ENCODE measurements around the gene TTC22. TPM values are rescaled to one million over a fixed set of nuclear protein-coding genes. Genes with fewer than 3 reads are reported as not detected.

TTC22 gene
- total and polyA plus RNA-seq, 2 experiments from 2014 or later: 8.1 to 9.0 TPM

DNA sequence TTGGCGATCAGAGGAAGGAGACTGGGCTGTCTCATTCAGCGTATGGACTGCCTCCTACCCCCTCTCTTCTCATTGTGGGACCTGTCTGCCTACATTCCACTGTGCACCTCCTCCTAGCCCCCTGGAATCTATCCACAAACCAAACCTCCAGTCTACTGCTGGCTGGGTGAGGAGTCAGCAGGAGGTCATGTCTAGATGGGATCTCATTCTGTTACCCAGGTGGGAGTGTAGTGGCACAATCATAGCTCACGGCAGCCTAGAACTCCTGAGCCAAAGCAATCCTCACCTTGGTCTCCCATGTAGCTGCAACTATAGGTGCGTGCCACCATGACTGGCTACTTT, 18.0 kb upstream of the TTC22 start:
- H3K4me2 ChIP-seq: no peak overlapping the region
- H3K36me3 ChIP-seq (replicated peaks; ENCODE audit: insufficient read depth, low read depth): no peaks in the 10 kb centered on the region
- no peak overlapping the region for H3K4me3 ChIP-seq
- H2AFZ ChIP-seq: no peak overlapping the region
- no peaks in the 10 kb centered on the region for H3K9me2 ChIP-seq (replicated peaks; ENCODE audit: insufficient read depth)
- DNase-seq (ENCODE audit: low spot score): no peak
- no peaks in the 10 kb centered on the region for H3K27me3 ChIP-seq
- H3K79me2 ChIP-seq: no peaks in the 10 kb centered on the region
- H3K4me1 ChIP-seq (ENCODE audit: insufficient read depth): no peaks in the 10 kb centered on the region
- H3K27ac ChIP-seq: no peak overlapping the region
- WGBS (ENCODE audit: low lambda C conversion rate, missing lambda C conversion rate): 77% methylated on average over 4 of the region's 4 CpGs
- TF ChIP-seq, protein P1, sequence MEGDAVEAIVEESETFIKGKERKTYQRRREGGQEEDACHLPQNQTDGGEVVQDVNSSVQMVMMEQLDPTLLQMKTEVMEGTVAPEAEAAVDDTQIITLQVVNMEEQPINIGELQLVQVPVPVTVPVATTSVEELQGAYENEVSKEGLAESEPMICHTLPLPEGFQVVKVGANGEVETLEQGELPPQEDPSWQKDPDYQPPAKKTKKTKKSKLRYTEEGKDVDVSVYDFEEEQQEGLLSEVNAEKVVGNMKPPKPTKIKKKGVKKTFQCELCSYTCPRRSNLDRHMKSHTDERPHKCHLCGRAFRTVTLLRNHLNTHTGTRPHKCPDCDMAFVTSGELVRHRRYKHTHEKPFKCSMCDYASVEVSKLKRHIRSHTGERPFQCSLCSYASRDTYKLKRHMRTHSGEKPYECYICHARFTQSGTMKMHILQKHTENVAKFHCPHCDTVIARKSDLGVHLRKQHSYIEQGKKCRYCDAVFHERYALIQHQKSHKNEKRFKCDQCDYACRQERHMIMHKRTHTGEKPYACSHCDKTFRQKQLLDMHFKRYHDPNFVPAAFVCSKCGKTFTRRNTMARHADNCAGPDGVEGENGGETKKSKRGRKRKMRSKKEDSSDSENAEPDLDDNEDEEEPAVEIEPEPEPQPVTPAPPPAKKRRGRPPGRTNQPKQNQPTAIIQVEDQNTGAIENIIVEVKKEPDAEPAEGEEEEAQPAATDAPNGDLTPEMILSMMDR (IDR thresholded peaks at IDR 0.05; ENCODE audit: poor library complexity): no peak
- TF ChIP-seq EZH2phosphoT487 (IDR thresholded peaks at IDR 0.05; ENCODE audit: low read depth, severe bottlenecking, unreplicated experiment): no peak
- TF ChIP-seq EZH2 (IDR thresholded peaks at IDR 0.05; ENCODE audit: borderline replicate concordance): no peak
- H4K20me1 ChIP-seq (ENCODE audit: insufficient read depth, poor library complexity, severe bottlenecking): no peaks in the 10 kb centered on the region
- peaks cover 9% of the 10 kb centered on the region for H3K9me3 ChIP-seq (ENCODE audit: low read depth)

DNA sequence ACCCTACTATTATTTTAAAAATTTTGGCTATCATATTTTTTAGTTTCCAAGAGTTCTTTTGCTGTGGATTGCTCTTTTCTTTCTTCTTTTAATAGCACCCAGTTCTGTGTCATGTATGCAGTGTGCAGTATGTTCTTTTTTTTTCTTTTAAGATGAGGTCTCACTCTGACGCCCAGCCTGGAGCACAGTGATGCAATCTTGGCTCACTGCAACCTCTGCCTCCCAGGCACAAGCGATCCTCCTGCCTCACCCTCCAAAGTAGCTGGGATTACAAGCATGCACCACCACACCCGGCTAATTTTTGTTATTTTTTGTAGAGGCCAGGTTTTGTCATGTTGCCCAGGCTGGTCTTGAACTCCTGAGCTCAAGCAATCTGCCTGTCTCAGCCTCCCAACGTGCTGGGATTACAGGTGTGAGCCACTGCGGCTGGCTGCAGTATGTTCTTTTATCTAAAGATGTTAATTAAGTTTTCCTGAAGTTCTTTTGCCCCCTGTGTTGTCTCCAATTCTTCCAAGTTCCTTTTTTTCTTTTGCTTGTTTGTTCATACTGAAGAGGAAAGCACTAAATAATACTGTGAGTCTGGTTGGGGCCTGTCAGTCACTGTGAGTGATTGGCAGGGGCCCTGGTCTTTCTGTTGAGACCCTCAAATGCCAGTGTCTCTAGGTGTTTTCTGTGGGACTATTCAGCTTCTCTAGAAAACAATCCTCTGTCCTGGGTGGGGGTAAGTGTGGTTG, 17.5 kb upstream of the TTC22 start:
- Histone ChIP-seq H3K9me3 (ENCODE audit: low read depth) (peaks cover 4% of the 10 kb centered on the region), H3K27me3 (no peaks in the 10 kb centered on the region), H3K4me3 (no peak overlapping the region), H4K20me1 (ENCODE audit: insufficient read depth, poor library complexity, severe bottlenecking) (no peaks in the 10 kb centered on the region), H3K4me1 (ENCODE audit: insufficient read depth) (no peaks in the 10 kb centered on the region), H3K79me2 (no peaks in the 10 kb centered on the region), H3K27ac (no peak overlapping the region), H3K4me2 (no peak overlapping the region), H3K36me3 (replicated peaks; ENCODE audit: insufficient read depth, low read depth) (no peaks in the 10 kb centered on the region), H2AFZ (no peak overlapping the region), H3K9me2 (replicated peaks; ENCODE audit: insufficient read depth) (no peaks in the 10 kb centered on the region)
- DNase-seq (ENCODE audit: low spot score): no peak
- TF ChIP-seq EZH2phosphoT487 (IDR thresholded peaks at IDR 0.05; ENCODE audit: low read depth, severe bottlenecking, unreplicated experiment): no peak
- no peak for TF ChIP-seq EZH2 (IDR thresholded peaks at IDR 0.05; ENCODE audit: borderline replicate concordance)
- TF ChIP-seq, protein P1 (IDR thresholded peaks at IDR 0.05; ENCODE audit: poor library complexity): no peak
- WGBS (ENCODE audit: low lambda C conversion rate, missing lambda C conversion rate): 70% methylated on average over 5 of the region's 5 CpGs

DNA sequence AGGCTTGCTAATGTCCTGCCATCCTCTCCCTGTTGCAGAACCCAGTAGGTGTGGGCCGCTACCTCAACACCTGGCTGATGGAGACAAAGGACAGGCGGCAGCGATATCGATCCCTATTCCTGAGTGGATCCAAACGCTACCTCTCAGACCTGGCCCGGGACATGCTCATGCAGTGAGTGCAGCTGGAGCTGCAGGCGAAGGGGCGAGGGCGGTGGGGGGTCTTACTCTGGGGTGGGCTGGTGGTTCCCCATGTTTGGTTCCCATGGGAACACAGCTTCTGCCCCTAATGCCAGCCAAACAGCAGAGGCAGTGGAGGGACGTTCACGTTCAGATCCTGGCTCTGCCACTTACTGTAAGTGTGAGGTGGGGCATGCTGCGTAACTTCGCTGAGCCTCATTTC, 15.8 kb upstream of the TTC22 start:
- WGBS (ENCODE audit: low lambda C conversion rate, missing lambda C conversion rate): 98% methylated on average over 13 of the region's 13 CpGs

More for the DNA sequence above, 15.8 kb upstream of the TTC22 start:
- Histone ChIP-seq H3K4me3 (no peak overlapping the region), H3K27me3 (no peaks in the 10 kb centered on the region), H3K36me3 (replicated peaks; ENCODE audit: insufficient read depth, low read depth) (no peaks in the 10 kb centered on the region), H3K79me2 (no peaks in the 10 kb centered on the region), H3K4me1 (ENCODE audit: insufficient read depth) (no peaks in the 10 kb centered on the region), H3K4me2 (no peak overlapping the region), H3K9me3 (ENCODE audit: low read depth) (no peaks in the 10 kb centered on the region), H3K27ac (no peak overlapping the region), H2AFZ (no peak overlapping the region), H4K20me1 (ENCODE audit: insufficient read depth, poor library complexity, severe bottlenecking) (no peaks in the 10 kb centered on the region), H3K9me2 (replicated peaks; ENCODE audit: insufficient read depth) (no peaks in the 10 kb centered on the region)
- TF ChIP-seq EZH2 (IDR thresholded peaks at IDR 0.05; ENCODE audit: borderline replicate concordance) (no peak), EZH2phosphoT487 (IDR thresholded peaks at IDR 0.05; ENCODE audit: low read depth, severe bottlenecking, unreplicated experiment) (no peak)
- TF ChIP-seq, protein P1 (IDR thresholded peaks at IDR 0.05; ENCODE audit: poor library complexity): no peak
- DNase-seq (ENCODE audit: low spot score): no peak

Measured in hepatocyte (in vitro differentiated cells).